GM19397 (cell line): ENCODE data around the gene THRB.

Experiments used
- ATAC-seq: cut with Tn5 transposase; IDR thresholded peaks from one replicate; pipeline ENCODE4 v1.9.1; 2021; ENCODE audit warnings: mild to moderate bottlenecking, moderate library complexity; ENCODE audit not compliant: unreplicated experiment

THRB gene

GRCh38 chr3:24286405-24286804, 208.2 kb downstream of the THRB start:
- ATAC-seq, result no peak

- no peak for ATAC-seq
Observed at GRCh38 chr3:24278543-24278942, 216.1 kb downstream of the THRB start.

- no peak for ATAC-seq
Observed at GRCh38 chr3:24273491-24273890, 221.2 kb downstream of the THRB start.

DNA sequence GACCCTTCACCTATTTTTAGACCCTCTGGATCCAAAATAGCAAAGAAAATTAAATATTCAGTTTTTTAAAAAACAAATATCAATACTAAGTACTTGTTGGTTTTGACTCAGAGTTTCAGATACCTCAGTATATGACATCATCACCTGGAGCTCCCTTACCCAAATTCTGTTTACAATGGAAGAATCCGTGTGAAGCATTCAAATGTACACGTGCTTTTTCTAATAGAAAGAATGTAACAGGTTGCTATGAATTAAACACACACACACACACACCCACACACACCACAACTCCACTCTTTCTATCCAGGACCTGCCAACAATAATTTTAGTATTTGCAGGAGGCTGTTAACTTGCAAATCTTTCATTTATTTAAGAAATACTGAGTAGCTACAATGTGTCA, 221.8 kb downstream of the THRB start:
- no peak for ATAC-seq

GRCh38 chr3:24272408-24272807, 222.2 kb downstream of the THRB start:
- no peak for ATAC-seq

DNA sequence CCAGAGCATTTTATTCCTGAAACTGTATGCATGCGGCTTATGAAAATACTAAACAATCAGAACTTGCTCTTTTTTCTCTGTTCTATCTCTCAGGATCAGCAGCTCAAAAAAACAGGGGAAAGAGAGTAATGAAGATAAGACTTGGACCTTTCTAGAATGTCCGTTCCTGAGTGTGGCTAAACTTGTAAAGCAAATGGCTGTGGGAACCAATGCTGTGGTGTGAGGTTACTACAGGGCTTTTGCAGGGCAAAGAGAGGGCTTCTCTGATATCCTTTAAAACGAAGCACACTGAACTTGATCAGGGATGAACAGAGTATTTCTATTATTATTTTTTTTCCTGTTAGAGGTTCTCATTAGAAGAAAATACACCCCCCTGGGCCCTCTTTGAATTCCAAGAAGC, 223.4 kb downstream of the THRB start:
- ATAC-seq, result no peak

GRCh38 chr3:24270744-24271143, 223.9 kb downstream of the THRB start:
- no peak for ATAC-seq

- ATAC-seq, result no peak
Observed at GRCh38 chr3:24270204-24270691, 224.4 kb downstream of the THRB start.

GRCh38 chr3:24264748-24265158, 229.9 kb downstream of the THRB start:
- no peak for ATAC-seq

DNA sequence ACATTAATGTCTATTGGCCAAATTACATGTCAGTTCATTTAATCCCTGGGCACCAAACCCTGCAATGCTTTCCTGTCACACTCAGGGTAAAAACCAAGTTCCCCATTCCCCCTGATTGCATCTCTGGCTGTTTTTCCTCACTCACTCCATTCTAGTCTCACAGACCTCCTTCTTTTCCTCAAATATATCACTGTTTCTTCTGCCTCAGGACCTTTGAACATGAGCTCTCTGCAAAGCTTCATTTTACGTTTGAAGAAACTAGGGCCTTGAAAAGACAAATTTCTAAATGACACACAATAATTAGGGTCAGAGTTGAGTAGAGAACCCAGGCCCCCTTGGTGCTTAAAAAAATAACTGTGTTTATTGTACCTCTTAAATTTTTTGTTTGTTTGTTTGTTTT, 230.6 kb downstream of the THRB start:
- no peak for ATAC-seq

- ATAC-seq, result no peak
Observed at GRCh38 chr3:24263069-24263668, 231.5 kb downstream of the THRB start.

GRCh38 chr3:24261521-24261920, 233.1 kb downstream of the THRB start:
- no peak for ATAC-seq

DNA sequence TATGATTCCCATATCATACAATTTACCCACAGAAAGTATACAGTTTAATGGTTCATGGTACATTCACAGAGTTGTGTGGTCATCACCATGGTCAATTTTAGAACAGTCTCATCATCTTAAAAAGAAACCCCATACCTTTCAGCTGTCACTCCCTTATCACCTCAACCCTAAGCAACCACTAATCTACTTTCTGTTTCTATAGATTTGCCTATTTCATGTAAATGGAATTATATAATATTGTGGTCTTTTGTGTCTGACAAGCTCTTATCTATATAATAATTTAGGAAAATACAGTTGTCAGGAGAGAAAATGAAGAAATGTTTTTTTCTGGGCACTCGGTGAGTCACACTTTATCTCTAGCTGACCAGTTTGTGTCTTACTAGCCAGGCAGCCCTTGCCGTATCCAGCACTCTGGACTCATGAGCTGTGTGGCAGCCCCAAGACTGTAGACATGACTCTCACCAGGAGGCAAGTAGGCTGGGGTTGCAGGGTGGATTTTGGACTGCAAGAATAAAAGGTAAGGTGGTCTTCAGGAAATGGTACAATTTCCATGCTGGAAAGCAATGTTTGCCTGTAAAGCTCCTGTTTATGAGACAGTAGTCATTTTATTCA, 234.6 kb downstream of the THRB start:
- ATAC-seq, result no peak

- no peak for ATAC-seq
Observed at GRCh38 chr3:24258727-24259600, 235.7 kb downstream of the THRB start.

- ATAC-seq, result no peak
Observed at GRCh38 chr3:24258260-24258659, 236.4 kb downstream of the THRB start.

DNA sequence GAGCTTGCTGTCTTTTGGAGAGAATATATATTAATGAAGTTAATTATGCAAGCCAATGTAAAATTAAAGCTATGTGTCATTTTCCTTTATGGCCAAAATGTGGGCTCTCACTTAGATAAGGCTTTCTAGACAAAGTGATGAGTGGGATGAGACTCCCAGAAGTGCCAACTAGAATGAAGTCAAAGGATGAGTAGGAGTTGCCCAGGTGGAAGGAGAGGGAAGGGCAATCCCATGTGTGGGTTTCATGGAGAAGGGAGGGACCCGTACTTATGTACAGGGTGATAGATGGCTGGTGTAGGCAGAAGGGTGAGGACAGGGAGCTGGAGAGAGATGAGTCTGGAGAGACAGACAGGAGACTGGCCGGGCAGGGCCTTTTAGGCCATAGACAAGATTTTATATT, 239.2 kb downstream of the THRB start:
- no peak for ATAC-seq

GRCh38 chr3:24254649-24255048, 240.0 kb downstream of the THRB start:
- ATAC-seq, result no peak

GRCh38 chr3:24253336-24253735, 241.3 kb downstream of the THRB start:
- no peak for ATAC-seq

GRCh38 chr3:24249523-24249922, 245.1 kb downstream of the THRB start:
- no peak for ATAC-seq

DNA sequence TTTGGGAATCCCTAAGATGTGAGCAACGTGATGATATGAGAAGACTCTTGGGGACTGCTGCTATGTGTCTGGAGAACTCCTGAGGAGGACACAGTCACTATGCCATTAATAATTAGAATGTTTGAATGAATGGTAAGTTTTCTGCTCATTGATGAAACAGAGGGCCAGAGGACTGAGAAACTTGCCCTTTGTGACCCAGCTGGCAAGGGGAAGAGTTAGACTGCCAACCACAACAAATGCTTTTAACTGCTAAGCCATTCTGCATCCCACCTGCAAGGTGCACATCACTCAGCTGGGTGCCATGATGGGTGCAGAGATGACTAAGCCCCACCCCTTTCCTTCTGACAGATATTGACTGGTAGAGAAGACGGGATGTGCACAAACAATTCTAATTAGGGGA, 249.6 kb downstream of the THRB start:
- ATAC-seq, result no peak

GRCh38 chr3:24244491-24244890, 250.2 kb downstream of the THRB start:
- ATAC-seq, result no peak
